Colonic mucosa (tissue), 4 donors: ENCODE data around the gene FGGY. TPM values are rescaled to one million over a fixed set of nuclear protein-coding genes. Genes with fewer than 3 reads are reported as not detected.

Source experiments
- DNase-seq: peaks from one replicate; pipeline ENCODE4 v3.0.0-alpha.2; 2020
- H3K27ac ChIP-seq: fragments of 200-600 bp; one replicate; pipeline ENCODE4 v1.8.0; 2021
- H3K27me3 ChIP-seq: fragments of 200-600 bp; one replicate; pipeline ENCODE4 v1.8.0; 2021
- H3K36me3 ChIP-seq: fragments of 200-600 bp; one replicate; pipeline ENCODE4 v1.8.0; 2021
- H3K4me1 ChIP-seq: fragments of 200-600 bp; one replicate; pipeline ENCODE4 v1.8.0; 2021; ENCODE audit warnings: mild to moderate bottlenecking
- H3K4me3 ChIP-seq: fragments of 200-600 bp; one replicate; pipeline ENCODE4 v1.8.0; 2021
- H3K9ac ChIP-seq, 2 donors: one replicate each; pipeline ENCODE4 v1.7.0; 2013; ENCODE audit warnings: control low read depth in 2 of 2, low read depth in 2 of 2, low read length in 2 of 2
- H3K9me3 ChIP-seq: fragments of 200-600 bp; one replicate; pipeline ENCODE4 v1.8.0; 2021
- intact Hi-C: fragments of 100-400 bp; cut with DNase I; formaldehyde crosslinking; loops from one replicate; pipeline ENCODE4 v1.14.1; 2022
- total RNA-seq, 2 donors: library from RNA; stranded (reverse); fragmentation: NEBNext Ultra II Directional in 1 of 2; extraction: Animal tissue kit (Norgen Biotek cat#: 25700) in 1 of 2; gene quantifications; one replicate each; pipeline ENCODE4 v1.2.1, GENCODE V29; 2021
- TF ChIP-seq, protein P1 (sequence below): fragments of 200-600 bp; IDR thresholded peaks from one replicate; pipeline ENCODE4 v1.8.0; 2022; ENCODE audit warnings: antibody characterized with exemption, mild to moderate bottlenecking
- donor health status: healthy.
- donor health status: DM: no; HTN: no; CAD: no.
- donor health status: DM: no; HTN: no; CAD: no.

The FGGY gene
- total RNA-seq, 2 donors from 2014 or later = 12.5 to 19.5 TPM

DNA sequence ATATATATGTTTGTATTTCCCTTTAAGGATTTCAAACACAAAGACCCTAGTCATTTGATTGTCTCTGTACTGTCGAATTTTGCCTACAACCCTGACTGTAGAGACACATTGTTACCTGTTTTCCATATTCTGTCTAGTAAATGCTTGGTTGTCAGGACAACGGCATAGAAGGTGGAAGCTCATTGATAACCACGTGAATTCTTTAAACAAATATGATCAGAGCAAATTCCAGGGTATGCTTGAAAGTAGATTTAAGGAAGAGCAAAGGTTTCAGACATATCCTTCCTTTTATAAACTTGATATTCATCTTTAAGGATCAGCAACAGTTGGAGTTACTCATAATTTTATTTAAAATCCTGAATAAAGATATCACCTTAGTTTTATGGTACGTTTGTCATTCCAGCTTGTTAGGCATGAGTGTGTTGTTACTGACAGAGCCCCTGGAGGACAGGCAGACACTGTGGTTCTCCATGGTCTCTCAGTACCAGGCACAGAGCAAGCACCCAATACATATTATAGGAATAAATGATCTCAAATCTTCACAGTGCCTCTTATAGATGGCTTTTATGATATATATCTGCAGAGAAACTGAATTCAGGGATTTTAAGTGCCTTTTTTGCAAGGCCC lies 203.2 kb downstream of the FGGY start:
- no peak overlapping the region for H3K9ac ChIP-seq
- TF ChIP-seq, protein P1, sequence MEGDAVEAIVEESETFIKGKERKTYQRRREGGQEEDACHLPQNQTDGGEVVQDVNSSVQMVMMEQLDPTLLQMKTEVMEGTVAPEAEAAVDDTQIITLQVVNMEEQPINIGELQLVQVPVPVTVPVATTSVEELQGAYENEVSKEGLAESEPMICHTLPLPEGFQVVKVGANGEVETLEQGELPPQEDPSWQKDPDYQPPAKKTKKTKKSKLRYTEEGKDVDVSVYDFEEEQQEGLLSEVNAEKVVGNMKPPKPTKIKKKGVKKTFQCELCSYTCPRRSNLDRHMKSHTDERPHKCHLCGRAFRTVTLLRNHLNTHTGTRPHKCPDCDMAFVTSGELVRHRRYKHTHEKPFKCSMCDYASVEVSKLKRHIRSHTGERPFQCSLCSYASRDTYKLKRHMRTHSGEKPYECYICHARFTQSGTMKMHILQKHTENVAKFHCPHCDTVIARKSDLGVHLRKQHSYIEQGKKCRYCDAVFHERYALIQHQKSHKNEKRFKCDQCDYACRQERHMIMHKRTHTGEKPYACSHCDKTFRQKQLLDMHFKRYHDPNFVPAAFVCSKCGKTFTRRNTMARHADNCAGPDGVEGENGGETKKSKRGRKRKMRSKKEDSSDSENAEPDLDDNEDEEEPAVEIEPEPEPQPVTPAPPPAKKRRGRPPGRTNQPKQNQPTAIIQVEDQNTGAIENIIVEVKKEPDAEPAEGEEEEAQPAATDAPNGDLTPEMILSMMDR = no peak
- no peak overlapping the region for H3K4me3 ChIP-seq
- DNase-seq = no peak
- peak overlapping the region; percentile 45 for H3K27ac ChIP-seq
- H3K9me3 ChIP-seq = no peaks in the 10 kb centered on the region
- intact Hi-C loops = no loop called here
- H3K27me3 ChIP-seq = no peaks in the 10 kb centered on the region
- H3K36me3 ChIP-seq = no peaks in the 10 kb centered on the region
- H3K4me1 ChIP-seq = no peaks in the 10 kb centered on the region

DNA sequence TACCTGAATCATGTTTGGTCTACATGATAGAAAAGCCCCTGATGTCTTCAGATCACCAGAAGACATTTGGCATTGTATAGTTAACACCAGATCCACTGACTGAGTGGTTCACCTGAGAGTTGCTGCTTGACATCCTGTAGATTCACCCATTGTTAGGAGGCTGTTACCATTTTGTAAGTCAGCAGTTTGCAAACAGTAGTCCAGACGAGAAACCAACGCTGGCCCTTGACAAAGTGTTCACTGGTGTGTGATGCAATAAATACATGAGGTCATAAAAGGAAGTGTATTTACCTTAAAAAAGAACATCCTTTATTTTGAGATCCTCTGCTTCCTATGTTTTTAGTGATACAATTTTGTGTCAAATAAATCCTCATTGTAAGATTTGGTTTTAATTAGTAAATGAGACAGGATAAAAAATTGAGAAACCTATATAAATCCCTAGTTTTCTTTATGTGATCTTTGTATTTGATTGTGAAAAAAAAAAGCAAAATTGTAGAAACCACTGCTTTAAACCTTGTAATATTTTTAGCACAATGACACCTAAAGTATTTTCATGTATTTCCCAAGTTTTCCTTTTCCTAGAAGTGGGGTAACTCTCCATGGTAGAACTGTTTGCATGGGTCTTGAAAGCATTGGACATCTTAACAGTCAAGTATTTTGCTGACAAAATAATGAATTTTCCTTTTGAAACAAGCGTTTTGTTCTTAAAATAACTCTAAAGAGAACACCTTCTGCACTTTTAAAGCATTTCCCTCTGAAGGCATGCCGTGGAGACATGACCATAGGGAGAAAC lies 204.3 kb downstream of the FGGY start:
- Histone ChIP-seq H3K4me1 (no peaks in the 10 kb centered on the region), H3K27ac (no peak overlapping the region), H3K9ac (no peak overlapping the region), H3K4me3 (no peak overlapping the region), H3K27me3 (no peaks in the 10 kb centered on the region), H3K9me3 (no peaks in the 10 kb centered on the region), H3K36me3 (no peaks in the 10 kb centered on the region)
- no peak for DNase-seq
- intact Hi-C loops = no loop called here
- TF ChIP-seq, protein P1 = no peak

DNA sequence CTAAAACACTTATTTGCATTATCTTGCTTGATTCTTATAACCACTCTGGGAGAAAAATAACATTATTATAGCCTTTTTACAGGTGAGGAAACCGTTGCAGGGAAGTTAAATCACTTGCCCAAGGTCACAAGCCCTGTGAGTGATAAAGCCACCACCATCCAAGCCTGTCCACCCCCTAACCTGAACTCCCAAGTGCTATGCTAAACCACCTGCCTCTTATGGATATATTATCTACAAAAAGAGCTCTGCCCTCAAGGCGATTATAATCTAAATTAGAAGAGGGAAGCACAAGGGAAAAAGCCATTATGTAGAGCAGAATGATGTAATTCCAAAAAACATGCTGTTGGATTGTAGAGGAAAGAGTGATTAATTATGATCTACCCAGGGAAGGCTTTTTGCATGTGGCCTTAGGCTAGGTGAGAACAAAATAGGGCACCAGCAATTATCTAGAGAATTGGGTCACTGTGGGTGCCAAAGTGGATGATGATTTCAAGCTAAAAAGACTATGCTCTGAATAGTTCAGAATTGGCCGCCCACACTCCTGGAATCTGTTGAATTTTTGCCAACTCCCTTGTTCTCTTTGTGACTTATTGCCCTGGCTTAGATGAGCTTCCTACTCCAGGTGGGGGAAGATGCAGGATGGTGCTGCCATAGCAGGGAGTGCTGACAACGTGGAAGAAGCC lies 205.3 kb downstream of the FGGY start:
- Histone ChIP-seq H3K9ac (no peak overlapping the region), H3K4me1 (no peaks in the 10 kb centered on the region), H3K27ac (no peak overlapping the region), H3K4me3 (no peak overlapping the region), H3K9me3 (no peaks in the 10 kb centered on the region), H3K27me3 (no peaks in the 10 kb centered on the region), H3K36me3 (no peaks in the 10 kb centered on the region)
- intact Hi-C loops = no loop called here
- no peak for DNase-seq
- TF ChIP-seq, protein P1 = no peak

DNA sequence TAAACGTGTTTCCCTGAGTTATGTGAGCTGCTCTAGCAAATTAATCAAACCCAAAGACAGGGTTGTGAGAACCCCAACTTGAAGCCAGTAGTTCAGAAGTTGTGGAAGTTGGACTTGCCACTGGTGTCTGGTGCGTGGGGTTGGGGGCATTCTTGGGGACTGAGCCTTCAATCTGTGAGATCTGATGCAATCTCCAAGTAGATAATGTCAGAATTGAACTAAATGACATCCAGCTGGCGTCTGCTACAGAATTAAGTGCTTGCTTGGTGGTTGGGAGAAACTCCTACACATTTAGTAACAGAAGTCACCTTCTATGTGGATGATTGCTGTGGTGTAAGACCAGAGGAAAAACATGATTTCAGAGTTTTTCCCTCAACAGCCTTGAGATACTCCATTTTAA lies 207.4 kb downstream of the FGGY start:
- TF ChIP-seq, protein P1 = no peak

DNA sequence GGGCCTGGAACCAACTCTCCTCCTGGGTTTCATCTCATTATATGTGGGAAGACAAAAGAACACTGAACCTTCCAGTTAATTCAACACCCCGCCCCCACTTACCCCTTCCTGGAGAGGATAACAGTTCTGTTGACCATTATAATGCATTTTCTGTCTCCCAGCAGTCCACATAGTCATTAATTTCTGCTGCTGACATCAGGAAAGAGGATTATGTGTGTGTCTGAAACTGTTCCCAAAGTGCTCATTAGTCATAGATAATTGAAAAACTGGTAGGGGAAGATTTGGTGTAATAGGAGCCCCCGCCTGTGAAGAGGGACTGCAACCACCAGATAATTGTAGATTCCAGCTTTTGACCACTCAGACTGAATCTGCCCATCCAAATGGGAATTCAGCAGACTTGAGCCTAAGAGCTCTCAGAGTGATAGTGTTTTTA lies 208.7 kb downstream of the FGGY start:
- H3K27ac ChIP-seq = no peak overlapping the region

More for the DNA sequence above, 207.4 kb downstream of the FGGY start:
- H3K9ac ChIP-seq = no peak overlapping the region
- intact Hi-C loops = no loop called here
- H3K27ac ChIP-seq = no peak overlapping the region
- H3K9me3 ChIP-seq = no peaks in the 10 kb centered on the region
- no peak overlapping the region for H3K4me3 ChIP-seq
- no peak for DNase-seq
- no peaks in the 10 kb centered on the region for H3K27me3 ChIP-seq
- H3K36me3 ChIP-seq = no peaks in the 10 kb centered on the region
- no peaks in the 10 kb centered on the region for H3K4me1 ChIP-seq

More for the DNA sequence above, 208.7 kb downstream of the FGGY start:
- TF ChIP-seq, protein P1 = no peak
- no peak overlapping the region for H3K9ac ChIP-seq
- H3K4me1 ChIP-seq = no peaks in the 10 kb centered on the region
- no peaks in the 10 kb centered on the region for H3K9me3 ChIP-seq
- intact Hi-C loops = no loop called here
- no peak overlapping the region for H3K4me3 ChIP-seq
- H3K36me3 ChIP-seq = no peaks in the 10 kb centered on the region
- no peak for DNase-seq
- no peaks in the 10 kb centered on the region for H3K27me3 ChIP-seq
